ENCODE data around the gene FUT8.
"Not testable (repeated sequence)": the region's sequence is repeated elsewhere in the genome, so short reads cannot be mapped to it uniquely, and the experiment has no call there.

FUT8 gene

GRCh38 chr14:65419593-65420252 lies 7.2 kb downstream of the FUT8 start:
- no peak for DNase-seq (ENCODE audit: low read depth in 2 of 2)

GRCh38 chr14:65421201-65421981 lies 8.9 kb downstream of the FUT8 start:
- DNase-seq (ENCODE audit: low read depth in 2 of 2) = no peak

GRCh38 chr14:65422088-65422834 lies 9.7 kb downstream of the FUT8 start:
- no peak for DNase-seq (ENCODE audit: low read depth in 2 of 2)

GRCh38 chr14:65423982-65424381 lies 11.5 kb downstream of the FUT8 start:
- DNase-seq (ENCODE audit: low read depth in 2 of 2) = no peak

GRCh38 chr14:65424531-65424930 lies 12.0 kb downstream of the FUT8 start:
- no peak for DNase-seq (ENCODE audit: low read depth in 2 of 2)

- DNase-seq (ENCODE audit: low read depth in 2 of 2) = no peak
These were observed 13.4 kb downstream of the FUT8 start for GRCh38 chr14:65425885-65426284.

- DNase-seq (ENCODE audit: low read depth in 2 of 2) = not testable (repeated sequence)
These were observed 14.4 kb downstream of the FUT8 start for GRCh38 chr14:65426902-65427301.

- no peak for DNase-seq (ENCODE audit: low read depth in 2 of 2)
These were observed 16.2 kb downstream of the FUT8 start for GRCh38 chr14:65428691-65429090.

GRCh38 chr14:65429757-65430156 lies 17.2 kb downstream of the FUT8 start:
- no peak for DNase-seq (ENCODE audit: low read depth in 2 of 2)

- DNase-seq (ENCODE audit: low read depth in 2 of 2) = no peak
These were observed 18.7 kb downstream of the FUT8 start for GRCh38 chr14:65431245-65431644.

GRCh38 chr14:65431951-65432350 lies 19.4 kb downstream of the FUT8 start:
- DNase-seq (ENCODE audit: low read depth in 2 of 2) = no peak

GRCh38 chr14:65432361-65432948 lies 19.9 kb downstream of the FUT8 start:
- DNase-seq (ENCODE audit: low read depth in 2 of 2) = no peak

- no peak for DNase-seq (ENCODE audit: low read depth in 2 of 2)
These were observed 20.6 kb downstream of the FUT8 start for GRCh38 chr14:65433157-65433556.

- DNase-seq (ENCODE audit: low read depth in 2 of 2) = no peak
These were observed 21.1 kb downstream of the FUT8 start for GRCh38 chr14:65433646-65434045.

- DNase-seq (ENCODE audit: low read depth in 2 of 2) = no peak
These were observed 21.8 kb downstream of the FUT8 start for GRCh38 chr14:65434216-65434850.

- DNase-seq (ENCODE audit: low read depth in 2 of 2) = no peak
These were observed 25.9 kb downstream of the FUT8 start for GRCh38 chr14:65438266-65438933.

GRCh38 chr14:65439117-65439516 lies 26.6 kb downstream of the FUT8 start:
- DNase-seq (ENCODE audit: low read depth in 2 of 2) = no peak

- no peak for DNase-seq (ENCODE audit: low read depth in 2 of 2)
These were observed 27.7 kb downstream of the FUT8 start for GRCh38 chr14:65440230-65440629.

- no peak for DNase-seq (ENCODE audit: low read depth in 2 of 2)
These were observed 31.7 kb downstream of the FUT8 start for GRCh38 chr14:65444230-65444629.

GRCh38 chr14:65446159-65446558 lies 33.6 kb downstream of the FUT8 start:
- no peak for DNase-seq (ENCODE audit: low read depth in 2 of 2)

- no peak for DNase-seq (ENCODE audit: low read depth in 2 of 2)
These were observed 37.1 kb downstream of the FUT8 start for GRCh38 chr14:65449647-65450046.
